DND-41 (cell line): ENCODE results near the gene MCTP2.

Experiments
- ATAC-seq: fragments of 200-7000 bp; cut with Tn5 transposase; 3 replicates; pipeline ENCODE4 v1.9.1; 2021; ENCODE audit warnings: low read depth; ENCODE audit not compliant: insufficient read depth
- DNase-seq: peaks from one replicate; pipeline ENCODE4 v3.0.0-alpha.2; 2020
- H2AFZ ChIP-seq: 2 replicates; pipeline ENCODE4 v1.6.0; 2012; ENCODE audit warnings: low read depth, low read length
- H3K27ac ChIP-seq: 2 replicates; pipeline ENCODE4 v1.5.1; 2012; ENCODE audit warnings: low read length, inconsistent platforms
- H3K27me3 ChIP-seq: fragments of 200-600 bp; sonication (generic); 2 replicates; pipeline ENCODE4 v1.6.0; 2012; ENCODE audit warnings: low read length, mild to moderate bottlenecking, inconsistent platforms; ENCODE audit not compliant: insufficient read depth, poor library complexity
- H3K36me3 ChIP-seq: 2 replicates; pipeline ENCODE4 v1.5.1; 2012; ENCODE audit warnings: low read length, inconsistent platforms; ENCODE audit not compliant: insufficient read depth
- H3K4me1 ChIP-seq: 2 replicates; pipeline ENCODE4 v1.5.1; 2012; ENCODE audit warnings: mild to moderate bottlenecking, low read length; ENCODE audit not compliant: insufficient read depth
- H3K4me2 ChIP-seq: 2 replicates; pipeline ENCODE4 v1.6.0; 2012; ENCODE audit warnings: mild to moderate bottlenecking, moderate library complexity, low read length, inconsistent platforms; ENCODE audit not compliant: insufficient read depth
- H3K4me3 ChIP-seq, 2 experiments: fragments of 200-600 bp in 1 of 2; shearing (Covaris generic) in 1 of 2; 2 replicates each; pipeline ENCODE4 v1.5.1; 2012 to 2016; ENCODE audit warnings: inconsistent platforms in 2 of 2, low read length in 2 of 2, mild to moderate bottlenecking in 2 of 2, low read depth in 1 of 2, moderate library complexity in 1 of 2
- H3K79me2 ChIP-seq: 2 replicates; pipeline ENCODE4 v1.6.0; 2012; ENCODE audit warnings: low read length, inconsistent platforms; ENCODE audit not compliant: insufficient read depth
- H3K9ac ChIP-seq: 2 replicates; pipeline ENCODE4 v1.6.0; 2012; ENCODE audit warnings: low read depth, mild to moderate bottlenecking, inconsistent platforms, low read length, moderate library complexity
- H3K9me3 ChIP-seq: 2 replicates; pipeline ENCODE4 v1.5.1; 2012; ENCODE audit warnings: low read length, moderate library complexity, mild to moderate bottlenecking, inconsistent platforms; ENCODE audit not compliant: insufficient read depth, severe bottlenecking
- H4K20me1 ChIP-seq: 2 replicates; pipeline ENCODE4 v1.6.0; 2012; ENCODE audit warnings: low read length; ENCODE audit not compliant: insufficient read depth
- EZH2 ChIP-seq: IDR thresholded peaks from 3 replicates; pipeline ENCODE4 v1.6.1; 2012; ENCODE audit warnings: borderline replicate concordance, low read depth, mild to moderate bottlenecking, moderate library complexity, low read length, inconsistent platforms; ENCODE audit not compliant: severe bottlenecking
- TF ChIP-seq, protein P1 (sequence below): IDR thresholded peaks from 2 replicates; pipeline ENCODE4 v1.5.1; 2012; ENCODE audit warnings: borderline replicate concordance, low read length, moderate library complexity, mild to moderate bottlenecking; ENCODE audit not compliant: poor library complexity, severe bottlenecking; ENCODE audit errors: extremely low read depth

The MCTP2 gene

DNA sequence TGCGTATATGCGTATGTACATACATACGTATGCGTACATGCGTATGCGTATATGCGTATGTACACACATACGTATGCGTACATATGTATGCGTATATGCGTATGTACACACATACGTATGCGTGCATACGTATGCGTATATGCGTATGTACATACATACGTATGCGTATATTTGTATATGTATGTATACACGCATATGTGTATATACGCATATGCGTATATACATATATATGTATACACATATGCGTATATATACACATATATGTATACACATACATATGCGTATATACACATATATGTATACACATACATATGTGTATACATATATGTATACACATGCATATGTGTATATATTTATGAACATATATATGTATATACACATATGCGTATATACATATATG, 12.1 kb downstream of the MCTP2 start:
- TF ChIP-seq EZH2: no peak
- TF ChIP-seq, protein P1, sequence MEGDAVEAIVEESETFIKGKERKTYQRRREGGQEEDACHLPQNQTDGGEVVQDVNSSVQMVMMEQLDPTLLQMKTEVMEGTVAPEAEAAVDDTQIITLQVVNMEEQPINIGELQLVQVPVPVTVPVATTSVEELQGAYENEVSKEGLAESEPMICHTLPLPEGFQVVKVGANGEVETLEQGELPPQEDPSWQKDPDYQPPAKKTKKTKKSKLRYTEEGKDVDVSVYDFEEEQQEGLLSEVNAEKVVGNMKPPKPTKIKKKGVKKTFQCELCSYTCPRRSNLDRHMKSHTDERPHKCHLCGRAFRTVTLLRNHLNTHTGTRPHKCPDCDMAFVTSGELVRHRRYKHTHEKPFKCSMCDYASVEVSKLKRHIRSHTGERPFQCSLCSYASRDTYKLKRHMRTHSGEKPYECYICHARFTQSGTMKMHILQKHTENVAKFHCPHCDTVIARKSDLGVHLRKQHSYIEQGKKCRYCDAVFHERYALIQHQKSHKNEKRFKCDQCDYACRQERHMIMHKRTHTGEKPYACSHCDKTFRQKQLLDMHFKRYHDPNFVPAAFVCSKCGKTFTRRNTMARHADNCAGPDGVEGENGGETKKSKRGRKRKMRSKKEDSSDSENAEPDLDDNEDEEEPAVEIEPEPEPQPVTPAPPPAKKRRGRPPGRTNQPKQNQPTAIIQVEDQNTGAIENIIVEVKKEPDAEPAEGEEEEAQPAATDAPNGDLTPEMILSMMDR: no peak
- no peaks in the 10 kb centered on the region for H3K4me1 ChIP-seq
- 0 out of 2 replicates have a peak, but pooled peaks cover 2% of the 10 kb centered on the region for H3K79me2 ChIP-seq
- ATAC-seq (no peak), DNase-seq (no peak)
- H2AFZ ChIP-seq: no peak overlapping the region
- H3K4me2 ChIP-seq: no peak overlapping the region
- no peaks in the 10 kb centered on the region for H3K36me3 ChIP-seq
- H3K27ac ChIP-seq: no peak overlapping the region
- no peak overlapping the region for H3K4me3 ChIP-seq
- no peaks in the 10 kb centered on the region for H3K9me3 ChIP-seq
- no peaks in the 10 kb centered on the region for H3K27me3 ChIP-seq
- H4K20me1 ChIP-seq: no peaks in the 10 kb centered on the region
- no peak overlapping the region for H3K9ac ChIP-seq

DNA sequence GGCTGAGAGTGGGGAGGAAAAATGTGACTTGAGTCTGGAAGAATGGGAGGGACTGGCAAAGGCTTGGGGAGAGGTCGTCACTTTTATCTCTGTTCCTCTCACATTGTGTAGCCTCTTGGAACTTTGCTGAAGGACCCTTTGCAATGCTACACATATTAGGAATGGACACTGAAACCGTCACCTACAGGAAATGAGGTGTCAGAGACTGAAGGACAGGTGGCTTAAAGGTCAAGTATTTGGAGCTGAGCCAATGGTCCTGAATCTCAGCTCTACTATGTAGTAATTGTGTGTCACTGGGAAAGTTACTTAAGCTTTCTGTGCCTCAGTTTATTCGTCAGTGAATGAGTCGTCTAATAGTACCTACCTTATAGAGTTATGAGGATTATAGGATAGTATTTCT, 14.7 kb downstream of the MCTP2 start:
- DNase-seq: no peak
- H3K79me2 ChIP-seq: 0 out of 2 replicates have a peak, but pooled peaks cover 4% of the 10 kb centered on the region
- H3K4me1 ChIP-seq: no peaks in the 10 kb centered on the region
- H3K9me3 ChIP-seq: no peaks in the 10 kb centered on the region
- H3K4me2 ChIP-seq: no peak overlapping the region
- H4K20me1 ChIP-seq: no peaks in the 10 kb centered on the region
- H3K27ac ChIP-seq: no peak overlapping the region
- H3K36me3 ChIP-seq: no peaks in the 10 kb centered on the region
- no peak for ATAC-seq
- H3K9ac ChIP-seq: no peak overlapping the region
- no peak for TF ChIP-seq EZH2
- TF ChIP-seq, protein P1: no peak
- no peak overlapping the region for H3K4me3 ChIP-seq
- H3K27me3 ChIP-seq: no peaks in the 10 kb centered on the region
- no peak overlapping the region for H2AFZ ChIP-seq

DNA sequence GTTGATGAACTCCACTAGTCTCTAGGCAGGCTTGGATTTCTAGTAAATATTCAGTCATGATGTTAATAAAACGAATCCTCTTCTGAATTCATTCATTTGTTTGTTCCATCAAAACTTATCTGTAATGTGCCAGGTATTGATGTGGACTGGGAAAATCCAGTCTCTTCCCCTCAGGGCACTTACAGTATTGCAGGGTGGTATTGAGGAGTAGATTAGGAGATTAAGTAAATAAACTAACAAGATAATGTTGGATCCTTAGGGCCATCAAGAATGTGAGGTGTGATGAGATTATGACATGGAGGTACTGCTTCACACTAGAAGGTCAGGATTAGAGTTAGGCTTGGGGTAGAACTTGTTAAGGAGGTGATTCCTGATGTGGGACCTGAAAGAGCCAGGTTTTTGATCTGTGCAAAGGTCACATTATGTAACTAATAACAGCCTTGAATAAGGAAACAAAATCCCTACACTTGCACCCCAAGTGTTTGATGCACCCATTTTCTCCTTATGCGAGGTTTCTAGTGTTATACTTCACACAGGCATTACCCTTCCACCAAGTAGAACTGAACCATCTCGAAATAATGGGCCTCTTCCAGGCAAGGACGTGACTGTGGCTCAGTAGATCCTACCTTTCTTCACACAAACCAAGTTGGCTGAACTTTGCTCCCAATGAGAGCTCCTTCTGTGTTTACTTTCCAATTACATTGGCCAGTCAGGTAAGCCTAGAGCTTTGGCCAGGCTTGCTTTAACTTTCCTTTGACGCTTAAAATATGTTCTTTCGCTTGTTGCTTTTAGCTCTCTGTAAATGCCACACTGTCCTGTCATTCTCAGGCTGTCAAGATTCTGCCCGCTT, 16.7 kb downstream of the MCTP2 start:
- H3K79me2 ChIP-seq: 0 out of 2 replicates have a peak, but pooled peaks cover 4% of the 10 kb centered on the region
- H4K20me1 ChIP-seq: no peaks in the 10 kb centered on the region
- no peak for TF ChIP-seq EZH2
- TF ChIP-seq, protein P1: no peak
- no peak overlapping the region for H3K4me3 ChIP-seq
- ATAC-seq (no peak), DNase-seq (no peak)
- peaks cover 9% of the 10 kb centered on the region for H3K4me1 ChIP-seq
- no peak overlapping the region for H3K9ac ChIP-seq
- no peak overlapping the region for H3K27ac ChIP-seq
- no peaks in the 10 kb centered on the region for H3K27me3 ChIP-seq
- no peaks in the 10 kb centered on the region for H3K36me3 ChIP-seq
- no peaks in the 10 kb centered on the region for H3K9me3 ChIP-seq
- H2AFZ ChIP-seq: no peak overlapping the region
- no peak overlapping the region for H3K4me2 ChIP-seq
